Upper lobe of left lung (tissue), 6 donors: ENCODE measurements around the gene RSPRY1. TPM values are rescaled to one million over a fixed set of nuclear protein-coding genes. Genes with fewer than 3 reads are reported as not detected.
A peak's percentile ranks its signal among the peaks of the same experiment; 100 is the strongest.

ENCODE experiments used
- ATAC-seq, 2 donors: fragments of 200-7000 bp; cut with Tn5 transposase; one replicate each; pipeline ENCODE4 v1.9.1; 2022; ENCODE audit warnings: mild to moderate bottlenecking in 2 of 2, moderate library complexity in 2 of 2; ENCODE audit not compliant: low FRiP score in 2 of 2
- DNase-seq, 2 donors: peaks; one replicate each; pipeline ENCODE4 v3.0.0-alpha.2; 2019 to 2020
- H3K27ac ChIP-seq, 4 donors: fragments of 200-600 bp; sonication (generic); one replicate each; pipeline ENCODE4 v1.5.1; 2016 to 2019
- H3K27me3 ChIP-seq, 4 donors: fragments of 200-600 bp; sonication (generic); one replicate each; pipeline ENCODE4 v1.5.1; 2017 to 2019
- H3K36me3 ChIP-seq, 4 donors: fragments of 200-600 bp; sonication (generic); one replicate each; pipeline ENCODE4 v1.5.1; 2016 to 2019
- H3K4me1 ChIP-seq, 4 donors: fragments of 200-600 bp; sonication (generic); one replicate each; pipeline ENCODE4 v1.5.1; 2018 to 2019
- H3K4me3 ChIP-seq, 4 donors: fragments of 200-600 bp; sonication (generic); one replicate each; pipeline ENCODE4 v1.5.1; 2017 to 2019; ENCODE audit warnings: mild to moderate bottlenecking in 2 of 4, moderate library complexity in 1 of 4
- H3K9me3 ChIP-seq, 4 donors: fragments of 200-600 bp; sonication (generic); one replicate each; pipeline ENCODE4 v1.5.1; 2018 to 2019
- CTCF ChIP-seq, 6 experiments: fragments of 450-650 bp in 4 of 6; fragments of 200-600 bp in 2 of 6; sonication (generic) in 2 of 6; IDR thresholded peaks; one replicate each; pipeline ENCODE4 v1.5.1; 2016 to 2019; ENCODE audit warnings: antibody characterized with exemption in 6 of 6
- EP300 ChIP-seq, 4 donors: sonication (generic); formaldehyde crosslinking; IDR thresholded peaks; one replicate each; pipeline ENCODE4 v1.5.1; 2017; ENCODE audit warnings: antibody characterized with exemption in 4 of 4, control low read depth in 2 of 4
- POLR2A ChIP-seq, 4 donors: fragments of 450-650 bp; IDR thresholded peaks; one replicate each; pipeline ENCODE4 v1.5.1; 2016 to 2017; ENCODE audit warnings: antibody characterized with exemption in 4 of 4, mild to moderate bottlenecking in 2 of 4
- POLR2AphosphoS5 ChIP-seq, 2 donors: sonication (generic); formaldehyde crosslinking; IDR thresholded peaks; one replicate each; pipeline ENCODE4 v1.5.1; 2017; ENCODE audit warnings: antibody characterized with exemption in 2 of 2
- WGBS, 2 donors: methylation state at CpG; one replicate each; pipeline ENCODE4 v1.1.5; 2017 to 2018; 5-methylcytosine and 5-hydroxymethylcytosine counted together
- total RNA-seq, 6 donors: library from RNA; depleted of rRNA in 4 of 6; stranded (reverse); fragments of >200 nt in 4 of 6; gene quantifications; one replicate each; pipeline versions ENCODE4 v1.1.0 to v1.2.1, GENCODE V29; 2016 to 2021
- donor health status: DM: no; HTN: no; CAD: no; lungs with moderate emphysema.
- donor health status: DM: no; HTN: yes; CAD: no; lungs with severe emphysema.

RSPRY1 gene
- total RNA-seq, 6 donors from 2014 or later: 26.9 to 102 (median 30.3) TPM

DNA sequence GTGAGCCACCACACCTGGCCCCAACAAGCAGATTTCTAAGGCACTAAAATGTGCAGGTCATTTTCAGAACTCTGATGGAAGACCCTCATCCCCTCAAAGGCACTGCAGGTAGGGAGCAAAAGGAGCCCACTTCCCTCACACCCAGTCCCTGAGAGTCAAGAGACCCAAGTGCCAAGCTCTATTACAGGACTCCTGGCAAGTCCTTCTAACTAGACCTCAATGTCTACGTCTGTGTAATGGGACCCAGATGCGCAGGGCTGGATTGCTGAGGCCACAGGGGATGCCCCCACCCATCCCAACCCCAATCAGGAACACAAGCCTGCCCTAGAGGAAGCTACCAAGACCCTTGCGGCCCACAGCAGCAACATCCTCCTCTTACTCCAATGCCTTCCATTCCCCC is 95.7 kb downstream of the RSPRY1 start:
- H3K4me3 ChIP-seq: no peak overlapping the region
- peaks cover 0 to 14% (median 8%) of the 10 kb centered on the region in 4 donors for H3K27me3 ChIP-seq
- no peaks in the 10 kb centered on the region for H3K36me3 ChIP-seq
- 92 to 95% methylated on average over 3 of the region's 3 CpGs for WGBS, 2 donors
- ATAC-seq (no peak), DNase-seq (peak in 1 of 2 donors; percentile 4)
- no peaks in the 10 kb centered on the region for H3K9me3 ChIP-seq
- H3K27ac ChIP-seq: peak overlapping the region in 1 of 4 donors; percentile 86
- peaks cover 29 to 71% (median 46%) of the 10 kb centered on the region in 4 donors for H3K4me1 ChIP-seq
- TF ChIP-seq POLR2AphosphoS5 (IDR thresholded peaks at IDR 0.05): no peak
- TF ChIP-seq POLR2A (IDR thresholded peaks at IDR 0.05): no peak
- TF ChIP-seq EP300 (IDR thresholded peaks at IDR 0.05): no peak
- TF ChIP-seq CTCF (IDR thresholded peaks at IDR 0.05): no peak

DNA sequence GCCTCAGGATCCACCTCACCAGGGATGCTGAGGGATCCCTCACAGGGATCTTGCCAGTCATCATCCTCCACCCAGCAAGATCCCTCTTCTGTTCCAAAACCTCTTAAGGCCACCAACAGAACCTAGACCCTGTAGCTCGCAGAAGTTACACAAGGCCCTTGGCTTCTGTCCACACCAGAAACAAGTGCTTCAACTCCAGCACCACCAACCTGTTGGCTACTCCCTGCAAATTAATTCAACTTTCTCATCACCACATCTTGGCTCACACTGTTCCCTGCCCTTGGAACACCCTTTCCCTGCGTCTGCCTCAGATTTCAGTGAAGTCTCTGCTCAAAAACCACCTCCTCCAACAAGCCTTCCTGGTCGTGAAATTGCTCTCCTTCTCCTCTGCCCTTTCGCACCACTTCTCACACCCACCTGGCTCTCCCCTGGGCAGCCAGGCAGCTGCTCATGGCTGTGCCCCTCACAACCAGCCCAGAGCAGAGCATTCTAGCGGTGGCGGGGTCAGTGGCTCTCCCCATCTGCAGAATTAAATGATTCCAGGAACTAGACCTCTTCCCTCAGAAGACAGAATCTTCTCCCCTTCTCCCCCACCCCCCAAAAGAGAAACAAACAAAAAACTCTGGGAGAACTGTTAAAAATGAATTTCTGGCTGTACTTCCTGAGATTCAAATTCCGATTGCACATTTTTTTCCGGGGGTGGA is 96.5 kb downstream of the RSPRY1 start:
- Histone ChIP-seq H3K27ac (peak overlapping the region; percentile 78 to 86 (median 86)), H3K4me1 (peaks cover 20 to 62% (median 38%) of the 10 kb centered on the region in 4 donors)
- peak in 1 of 4 donors; percentile 11 for TF ChIP-seq POLR2A (IDR thresholded peaks at IDR 0.05)
- no peak for TF ChIP-seq POLR2AphosphoS5 (IDR thresholded peaks at IDR 0.05)

GRCh38 chr16:57283214-57283958 is 97.3 kb downstream of the RSPRY1 start:
- peak; percentile 24 to 85 for DNase-seq
- Histone ChIP-seq H3K4me1 (peaks cover 15 to 56% (median 31%) of the 10 kb centered on the region in 4 donors), H3K4me3 (peak overlapping the region; percentile 62 to 91 (median 68)), H3K36me3 (no peaks in the 10 kb centered on the region), H3K9me3 (no peaks in the 10 kb centered on the region), H3K27me3 (peaks cover 0 to 14% (median 8%) of the 10 kb centered on the region in 4 donors), H3K27ac (peak overlapping the region; percentile 78 to 86 (median 86))
- no peak for TF ChIP-seq CTCF (IDR thresholded peaks at IDR 0.05)
- TF ChIP-seq EP300 (IDR thresholded peaks at IDR 0.05): no peak
- TF ChIP-seq POLR2A (IDR thresholded peaks at IDR 0.05): peak in 2 of 4 donors; percentile 26 to 50
- WGBS, 2 donors: 34 to 45% methylated on average over 21 to 24 of the region's 24 CpGs
- ATAC-seq: peak; percentile 45 to 76

More for the DNA sequence above, 96.5 kb downstream of the RSPRY1 start:
- peak overlapping the region in 3 of 4 donors; percentile 64 to 91 (median 72) for H3K4me3 ChIP-seq
- no peaks in the 10 kb centered on the region for H3K36me3 ChIP-seq
- H3K27me3 ChIP-seq: peaks cover 0 to 14% (median 8%) of the 10 kb centered on the region in 4 donors
- ATAC-seq (no peak), DNase-seq (peak; percentile 46 to 75)
- no peaks in the 10 kb centered on the region for H3K9me3 ChIP-seq
- WGBS, 2 donors: 43% methylated on average over 8 of the region's 8 CpGs

DNA sequence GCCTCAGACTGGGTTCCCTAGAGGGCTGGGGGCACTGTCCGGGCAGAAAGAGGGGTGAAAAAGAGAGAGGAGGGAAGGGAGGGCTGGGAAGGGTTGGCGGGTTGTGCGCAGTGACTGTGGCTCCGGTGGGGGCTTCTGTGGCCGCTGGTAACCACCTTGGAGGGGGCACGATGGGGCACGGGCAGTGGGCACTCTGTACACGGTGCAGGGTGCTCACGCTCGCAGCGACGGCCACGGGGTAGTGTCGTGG is 97.8 kb downstream of the RSPRY1 start:
- Histone ChIP-seq H3K27ac (peak overlapping the region; percentile 78 to 86 (median 86)), H3K27me3 (peaks cover 0 to 14% (median 8%) of the 10 kb centered on the region in 4 donors), H3K4me1 (peaks cover 15 to 56% (median 28%) of the 10 kb centered on the region in 4 donors), H3K36me3 (no peaks in the 10 kb centered on the region), H3K4me3 (peak overlapping the region; percentile 62 to 91 (median 68)), H3K9me3 (no peaks in the 10 kb centered on the region)
- no peak for TF ChIP-seq EP300 (IDR thresholded peaks at IDR 0.05)
- peak in 1 of 4 donors; percentile 5 for TF ChIP-seq POLR2A (IDR thresholded peaks at IDR 0.05)
- 12 to 15% methylated on average over 14 of the region's 14 CpGs for WGBS, 2 donors
- DNase-seq (peak in 1 of 2 donors; percentile 21), ATAC-seq (peak in 1 of 2 donors; percentile 11)

GRCh38 chr16:57284209-57284951 is 98.3 kb downstream of the RSPRY1 start, which contains the start of gene PLLP:
PLLP (minus strand) TSS chr16:57284672; CDS start chr16:57284540, 132 bp downstream.
- H3K27ac ChIP-seq: peak within 1 kb of the TSS; percentile 78 to 86 (median 86)
- peaks cover 0 to 14% (median 8%) of the 10 kb centered on the region in 4 donors for H3K27me3 ChIP-seq
- H3K4me3 ChIP-seq: peak within 1 kb of the TSS; percentile 62 to 91 (median 68)
- no peaks in the 10 kb centered on the region for H3K36me3 ChIP-seq
- peak in 3 of 4 donors; percentile 38 to 81 (median 74) for TF ChIP-seq POLR2A (IDR thresholded peaks at IDR 0.05)
- TF ChIP-seq EP300 (IDR thresholded peaks at IDR 0.05): no peak
- TF ChIP-seq CTCF (IDR thresholded peaks at IDR 0.05): peak in 1 of 6 experiments; percentile 17
- peak in 1 of 2 donors; percentile 23 for TF ChIP-seq POLR2AphosphoS5 (IDR thresholded peaks at IDR 0.05)
- 3 to 5% methylated on average over 7 to 51 of the region's 95 CpGs for whole genome bisulfite sequencing, 2 donors
- DNase-seq (peak; percentile 54 to 94), ATAC-seq (peak; percentile 69 to 76)
- no peaks in the 10 kb centered on the region for H3K9me3 ChIP-seq
- peaks cover 15 to 51% (median 27%) of the 10 kb centered on the region in 4 donors for H3K4me1 ChIP-seq
